Thyroid gland (tissue), 4 donors: ENCODE results near the gene HHAT.

Source experiments
- POLR2A ChIP-seq, 2 donors: fragments of 450-650 bp; IDR thresholded peaks; one replicate each; pipeline ENCODE4 v1.6.1; 2017; ENCODE audit warnings: antibody characterized with exemption in 2 of 2, mild to moderate bottlenecking in 2 of 2, moderate library complexity in 1 of 2
- TF ChIP-seq, protein P1 (sequence below), 6 experiments: fragments of 200-600 bp in 3 of 6; fragments of 450-650 bp in 3 of 6; sonication (generic) in 3 of 6; IDR thresholded peaks; one replicate each; pipeline ENCODE4 v1.5.1; 2016 to 2019; ENCODE audit warnings: antibody characterized with exemption in 6 of 6, mild to moderate bottlenecking in 2 of 6, inconsistent platforms in 1 of 6, moderate library complexity in 1 of 6

DNA sequence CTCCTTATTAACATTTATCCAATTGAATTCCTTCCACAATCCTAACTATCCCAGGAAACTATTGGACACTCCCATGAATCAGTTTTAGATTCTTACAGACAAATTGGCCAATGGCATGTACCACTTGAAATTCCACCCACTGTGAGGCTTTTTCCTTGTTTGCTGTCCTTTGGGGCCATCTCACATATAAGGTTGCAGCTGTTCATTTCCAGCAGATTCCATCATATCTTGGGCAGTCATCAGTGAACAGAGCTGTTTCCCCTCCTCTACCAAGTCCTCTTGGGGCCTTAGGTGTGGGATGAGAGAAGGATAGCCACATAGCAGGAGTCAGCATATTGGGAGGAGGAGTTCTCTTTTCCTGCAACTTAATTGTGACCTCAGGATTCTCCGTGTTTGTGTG lies 109.1 kb downstream of the HHAT start:
- TF ChIP-seq, protein P1, sequence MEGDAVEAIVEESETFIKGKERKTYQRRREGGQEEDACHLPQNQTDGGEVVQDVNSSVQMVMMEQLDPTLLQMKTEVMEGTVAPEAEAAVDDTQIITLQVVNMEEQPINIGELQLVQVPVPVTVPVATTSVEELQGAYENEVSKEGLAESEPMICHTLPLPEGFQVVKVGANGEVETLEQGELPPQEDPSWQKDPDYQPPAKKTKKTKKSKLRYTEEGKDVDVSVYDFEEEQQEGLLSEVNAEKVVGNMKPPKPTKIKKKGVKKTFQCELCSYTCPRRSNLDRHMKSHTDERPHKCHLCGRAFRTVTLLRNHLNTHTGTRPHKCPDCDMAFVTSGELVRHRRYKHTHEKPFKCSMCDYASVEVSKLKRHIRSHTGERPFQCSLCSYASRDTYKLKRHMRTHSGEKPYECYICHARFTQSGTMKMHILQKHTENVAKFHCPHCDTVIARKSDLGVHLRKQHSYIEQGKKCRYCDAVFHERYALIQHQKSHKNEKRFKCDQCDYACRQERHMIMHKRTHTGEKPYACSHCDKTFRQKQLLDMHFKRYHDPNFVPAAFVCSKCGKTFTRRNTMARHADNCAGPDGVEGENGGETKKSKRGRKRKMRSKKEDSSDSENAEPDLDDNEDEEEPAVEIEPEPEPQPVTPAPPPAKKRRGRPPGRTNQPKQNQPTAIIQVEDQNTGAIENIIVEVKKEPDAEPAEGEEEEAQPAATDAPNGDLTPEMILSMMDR (IDR thresholded peaks at IDR 0.05), result no peak
- TF ChIP-seq POLR2A (IDR thresholded peaks at IDR 0.05), result no peak
